Endothelial cell of umbilical vein (primary cell): ENCODE results near the gene TPCN1. TPM values are rescaled to one million over a fixed set of nuclear protein-coding genes. Genes with fewer than 3 reads are reported as not detected.
A peak's percentile ranks its signal among the peaks of the same experiment; 100 is the strongest.

Source experiments
- BruUV-seq: library from RNA; stranded (reverse); fragments of 400-500 nt; replicated peaks from 2 replicates; lab custom pipeline; 2021; lab: Mats Ljungman, UMichigan
- CTCF ChIA-PET: fragments of 300-600, 350-600 bp; sonication (Branson Sonifier 250); formaldehyde crosslinking; loops from one replicate; lab custom pipeline; 2021; ENCODE audit warnings: antibody characterized with exemption, inconsistent platforms; lab: Charles Lee
- POLR2A ChIA-PET: fragments of 300-600, 350-600 bp; sonication (Branson Sonifier 250); formaldehyde crosslinking; loops from one replicate; lab custom pipeline; 2021; ENCODE audit warnings: antibody characterized with exemption, inconsistent platforms; lab: Charles Lee
- DNase-seq: peaks from one replicate; pipeline ENCODE4 v3.0.0-alpha.2; 2011; ENCODE audit warnings: low read depth, low spot score
- FAIRE-seq: peaks from 2 replicates; lab custom pipeline; 2011; peaks lifted over from hg19 to GRCh38; lab: Jason Lieb, UNC
- H2AFZ ChIP-seq: 2 replicates; pipeline ENCODE4 v1.6.0; 2012; ENCODE audit warnings: low read depth, low read length, control low read depth, inconsistent platforms
- H3K27ac ChIP-seq: 2 replicates; pipeline ENCODE4 v1.5.1; 2011; ENCODE audit warnings: low read depth, mild to moderate bottlenecking, control low read depth, low read length, moderate library complexity; ENCODE audit not compliant: insufficient read depth
- H3K27me3 ChIP-seq, 2 experiments: 2 replicates each; pipeline versions ENCODE4 v1.6.0 to v1.6.1; 2011; ENCODE audit warnings: low read length in 2 of 2, mixed read lengths in 1 of 2; ENCODE audit not compliant: control insufficient read depth in 2 of 2, insufficient read depth in 2 of 2
- H3K36me3 ChIP-seq, 2 experiments: 2 replicates in 1 of 2; 3 replicates in 1 of 2; pipeline ENCODE4 v1.5.1; 2011; ENCODE audit warnings: low read length in 2 of 2, mild to moderate bottlenecking in 1 of 2, moderate library complexity in 1 of 2; ENCODE audit not compliant: control insufficient read depth in 2 of 2, insufficient read depth in 2 of 2; ENCODE audit errors: extremely low read depth in 1 of 2
- H3K4me1 ChIP-seq: 3 replicates; pipeline ENCODE4 v1.5.1; 2011; ENCODE audit warnings: mild to moderate bottlenecking, low read length; ENCODE audit not compliant: control insufficient read depth, insufficient read depth; ENCODE audit errors: extremely low read depth
- H3K4me2 ChIP-seq: 2 replicates; pipeline ENCODE4 v1.6.1; 2011; ENCODE audit warnings: low read length, control low read depth, mixed read lengths; ENCODE audit not compliant: insufficient read depth
- H3K4me3 ChIP-seq, 3 experiments: fragments of 200-600 bp in 1 of 3; sonication (generic), shearing (Covaris generic) in 1 of 3; replicated peaks in 1 of 3; 2 replicates each; pipeline ENCODE4 v1.5.1; 2011 to 2016; ENCODE audit warnings: control low read depth in 3 of 3, low read length in 3 of 3, mild to moderate bottlenecking in 2 of 3, inconsistent platforms in 1 of 3, low read depth in 1 of 3, moderate library complexity in 1 of 3; ENCODE audit not compliant: insufficient read depth in 1 of 3
- H3K79me2 ChIP-seq: 2 replicates; pipeline ENCODE4 v1.6.0; 2012; ENCODE audit warnings: low read length, inconsistent platforms; ENCODE audit not compliant: control insufficient read depth, insufficient read depth
- H3K9ac ChIP-seq: replicated peaks from 2 replicates; pipeline ENCODE3; 2011; ENCODE audit warnings: low read length, control low read depth; ENCODE audit not compliant: insufficient read depth; ENCODE audit errors: extremely low read depth
- H3K9me1 ChIP-seq: replicated peaks from 3 replicates; pipeline ENCODE4 v1.6.0; 2011; ENCODE audit warnings: mild to moderate bottlenecking, low read length; ENCODE audit not compliant: control insufficient read depth, insufficient read depth; ENCODE audit errors: extremely low read depth
- H3K9me3 ChIP-seq: replicated peaks from 2 replicates; pipeline ENCODE4 v1.5.1; 2012; ENCODE audit warnings: low read length, inconsistent platforms; ENCODE audit not compliant: control insufficient read depth, insufficient read depth
- H4K20me1 ChIP-seq: replicated peaks from 2 replicates; pipeline ENCODE3; 2011; ENCODE audit warnings: mild to moderate bottlenecking, low read length; ENCODE audit not compliant: control insufficient read depth, insufficient read depth; ENCODE audit errors: extremely low read depth
- CTCF ChIP-seq, 2 donors: IDR thresholded peaks; 1 replicate in 1 of 2; 2 replicates in 1 of 2; pipeline ENCODE4 v1.5.1; 2011; ENCODE audit warnings: low read length in 2 of 2, mild to moderate bottlenecking in 2 of 2, moderate library complexity in 2 of 2, control low read depth in 1 of 2, inconsistent platforms in 1 of 2, low read depth in 1 of 2; ENCODE audit not compliant: insufficient read depth in 1 of 2; ENCODE audit errors: extremely low read depth in 1 of 2
- EZH2 ChIP-seq: IDR thresholded peaks from 2 replicates; pipeline ENCODE4 v1.6.1; 2012; ENCODE audit warnings: borderline replicate concordance, low read depth, mild to moderate bottlenecking, moderate library complexity, low read length, inconsistent platforms; ENCODE audit not compliant: severe bottlenecking
- FOS ChIP-seq: IDR thresholded peaks from 2 replicates; pipeline ENCODE4 v1.6.1; 2011; ENCODE audit warnings: mild to moderate bottlenecking, low read length, moderate library complexity, borderline replicate concordance; ENCODE audit not compliant: insufficient read depth
- GATA2 ChIP-seq: IDR thresholded peaks from 2 replicates; pipeline ENCODE4 v1.7.0; 2011; ENCODE audit warnings: low read depth, mild to moderate bottlenecking, moderate library complexity, mixed read lengths, low read length; ENCODE audit not compliant: insufficient read length, insufficient read depth
- JUN ChIP-seq: IDR thresholded peaks from 2 replicates; pipeline ENCODE4 v1.6.1; 2011; ENCODE audit warnings: borderline replicate concordance, low read depth; ENCODE audit not compliant: insufficient read length, insufficient read depth
- MAX ChIP-seq: IDR thresholded peaks from 2 replicates; pipeline ENCODE4 v1.6.1; 2011; ENCODE audit not compliant: insufficient read depth, insufficient read length
- MYC ChIP-seq: IDR thresholded peaks from one replicate; pipeline ENCODE4 v1.6.1; 2011; ENCODE audit warnings: mild to moderate bottlenecking, low read depth, low read length
- POLR2A ChIP-seq: IDR thresholded peaks from 2 replicates; pipeline ENCODE4 v1.6.1; 2012; ENCODE audit warnings: low read depth, mild to moderate bottlenecking, control low read depth, low read length
- POLR2AphosphoS5 ChIP-seq: IDR thresholded peaks from 2 replicates; pipeline ENCODE4 v1.6.1; 2012; ENCODE audit warnings: low read depth, mild to moderate bottlenecking, control low read depth, low read length, moderate library complexity; ENCODE audit not compliant: insufficient read depth
- dilution Hi-C: fragments of 300-500 bp; cut with MboI; formaldehyde crosslinking; loops from one replicate; pipeline ENCODE4 v1.15.0; 2019; ENCODE audit warnings: low sequenced_read_pairs; ENCODE audit not compliant: extremely low pct_ligation_motif_present
- intact Hi-C: fragments of 100-400 bp; cut with micrococcal nuclease; formaldehyde crosslinking; loops from one replicate; pipeline ENCODE4 v1.10.0; 2022
- polyA plus RNA-seq, 4 experiments: library from polyadenylated mRNA; depleted of rRNA in 3 of 4; stranded (reverse) in 3 of 4; unstranded in 1 of 4; fragments of >200 nt; gene quantifications; 2 replicates each; pipeline versions ENCODE4 v1.2.1 to v1.2.3, GENCODE V29; 2011 to 2012; ENCODE audit warnings: missing spikeins in 1 of 4
- total RNA-seq: library from RNA; stranded (reverse); gene quantifications from 2 replicates; pipeline ENCODE4 v1.2.3, GENCODE V29; 2021

TPCN1 gene
- total and polyA plus RNA-seq, 2 donors (not counting 3 experiments of a cell fraction or from before 2014, with no cell fraction given) = 19.5 to 28.3 TPM

DNA sequence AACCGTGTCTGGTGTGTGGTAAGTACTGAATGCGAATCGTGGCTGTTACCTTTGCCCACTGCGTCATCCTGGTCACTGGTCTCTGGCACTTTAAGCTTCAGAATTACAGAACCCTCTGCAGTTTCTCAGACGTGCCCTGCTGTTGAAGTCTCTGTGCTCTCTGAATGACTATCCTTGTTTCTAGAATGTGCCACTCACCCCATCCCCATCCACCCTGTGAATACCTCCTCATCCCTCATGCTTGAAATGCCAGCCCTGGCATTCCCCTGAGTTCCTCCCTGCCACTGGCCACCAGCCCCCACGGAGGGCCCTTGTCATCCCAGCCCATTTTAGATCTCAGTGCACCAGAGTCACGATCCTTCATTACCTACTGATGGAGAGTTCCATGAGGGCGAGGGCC is 21.3 kb downstream of the TPCN1 start:
- Histone ChIP-seq H3K9me1 (no peaks in the 10 kb centered on the region), H3K4me2 (no peak overlapping the region), H3K9ac (no peak overlapping the region), H3K27ac (no peak overlapping the region), H2AFZ (no peak overlapping the region), H3K4me3 (no peak overlapping the region), H3K79me2 (no peaks in the 10 kb centered on the region), H3K36me3 (no peaks in the 10 kb centered on the region), H3K9me3 (no peaks in the 10 kb centered on the region), H4K20me1 (no peaks in the 10 kb centered on the region), H3K4me1 (peaks cover 43% of the 10 kb centered on the region), H3K27me3 (no peaks in the 10 kb centered on the region)
- POLR2A ChIA-PET = no interaction called here
- dilution Hi-C loops = no loop called here
- intact Hi-C loops = no loop called here
- no peak for FAIRE-seq
- BruUV-seq = no TSS peak
- no peak for DNase-seq
- TF ChIP-seq MYC (no peak), CTCF (IDR thresholded peaks at IDR 0.05; ENCODE audit: extremely low read depth in 1 of 2, insufficient read depth in 1 of 2, low read depth in 1 of 2, low read length in 2 of 2) (no peak), EZH2 (no peak)
- CTCF ChIA-PET = interaction anchor here (0.6 kb wide), 1 partner anchor 37 kb away, joined by 3 read pairs; no protein-coding TSS in a partner anchor

GRCh38 chr12:113244047-113244460 is 22.8 kb downstream of the TPCN1 start:
- H2AFZ ChIP-seq = no peak overlapping the region
- DNase-seq = peak; percentile 75
- CTCF ChIA-PET = interaction anchor here (1.2 kb wide), 1 partner anchor 10 kb away, joined by 3 read pairs; no protein-coding TSS in a partner anchor
- no TSS peak for BruUV-seq
- intact Hi-C loops = no loop called here
- no peak for TF ChIP-seq POLR2A
- no peak for TF ChIP-seq EZH2
- TF ChIP-seq POLR2AphosphoS5 = no peak
- no peak for TF ChIP-seq MYC
- no peak for TF ChIP-seq GATA2
- no peak for TF ChIP-seq JUN
- TF ChIP-seq MAX = no peak
- TF ChIP-seq FOS = no peak
- no peak for TF ChIP-seq CTCF (IDR thresholded peaks at IDR 0.05; ENCODE audit: extremely low read depth in 1 of 2, insufficient read depth in 1 of 2, low read depth in 1 of 2, low read length in 2 of 2)
- no peaks in the 10 kb centered on the region for H3K9me3 ChIP-seq
- H3K9ac ChIP-seq = no peak overlapping the region
- dilution Hi-C loops = no loop called here
- no peaks in the 10 kb centered on the region for H4K20me1 ChIP-seq
- peaks cover 31% of the 10 kb centered on the region for H3K4me1 ChIP-seq
- no peak overlapping the region for H3K4me2 ChIP-seq
- peak; percentile 87 for FAIRE-seq
- H3K27me3 ChIP-seq = no peaks in the 10 kb centered on the region
- no peak overlapping the region for H3K27ac ChIP-seq
- POLR2A ChIA-PET = no interaction called here
- H3K36me3 ChIP-seq = no peaks in the 10 kb centered on the region
- no peaks in the 10 kb centered on the region for H3K79me2 ChIP-seq
- H3K9me1 ChIP-seq = no peaks in the 10 kb centered on the region
- no peak overlapping the region for H3K4me3 ChIP-seq
